GM21825 (cell line): Measurements from ENCODE around the gene ELAVL2.
"Not testable (repeated sequence)": the region's sequence is repeated elsewhere in the genome, so short reads cannot be mapped to it uniquely, and the experiment has no call there.

Experiments used
- ATAC-seq: cut with Tn5 transposase; IDR thresholded peaks from one replicate; pipeline ENCODE4 v1.9.1; 2021; ENCODE audit warnings: mild to moderate bottlenecking, moderate library complexity; ENCODE audit not compliant: unreplicated experiment

ELAVL2 gene

DNA sequence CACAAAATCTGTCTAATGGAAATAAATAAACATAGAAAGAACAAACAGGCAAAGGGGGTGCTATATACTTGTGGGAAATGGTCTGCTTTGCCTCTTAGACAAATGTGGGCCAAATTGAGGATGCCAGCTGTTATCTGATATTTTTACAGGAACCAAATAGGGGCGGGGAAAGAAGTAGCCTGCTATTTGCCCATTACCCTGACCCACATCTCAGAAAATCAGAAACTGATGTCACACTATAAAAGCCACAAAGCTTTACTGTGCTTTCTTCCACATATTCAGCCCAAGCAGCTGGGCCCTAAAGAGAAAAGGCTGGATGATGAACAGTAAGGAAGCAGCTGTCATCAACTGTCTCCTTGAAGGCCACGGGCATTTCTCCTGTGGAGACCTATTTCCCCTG is 97.3 kb downstream of the ELAVL2 start:
- ATAC-seq, result no peak

- ATAC-seq, result no peak
These were observed 100.6 kb downstream of the ELAVL2 start for GRCh38 chr9:23725279-23725946.

DNA sequence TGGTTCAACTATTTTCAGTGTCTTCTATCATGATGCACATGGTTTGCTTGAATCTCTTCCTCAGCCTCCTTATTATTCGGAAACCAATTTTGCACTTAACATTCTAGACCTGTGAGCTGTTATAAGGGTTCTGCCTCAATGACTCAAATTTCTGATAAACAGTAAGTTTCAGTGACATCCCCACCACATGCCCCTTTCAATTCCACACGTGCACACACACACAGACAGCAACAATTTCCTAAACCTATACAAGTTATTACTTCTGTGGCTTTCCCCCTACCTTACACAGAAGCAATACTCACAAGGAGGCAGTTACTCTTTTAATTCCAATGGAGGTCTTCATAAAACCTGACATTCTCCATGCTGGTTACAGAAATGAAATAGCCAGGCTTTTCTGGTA is 102.4 kb downstream of the ELAVL2 start:
- no peak for ATAC-seq

DNA sequence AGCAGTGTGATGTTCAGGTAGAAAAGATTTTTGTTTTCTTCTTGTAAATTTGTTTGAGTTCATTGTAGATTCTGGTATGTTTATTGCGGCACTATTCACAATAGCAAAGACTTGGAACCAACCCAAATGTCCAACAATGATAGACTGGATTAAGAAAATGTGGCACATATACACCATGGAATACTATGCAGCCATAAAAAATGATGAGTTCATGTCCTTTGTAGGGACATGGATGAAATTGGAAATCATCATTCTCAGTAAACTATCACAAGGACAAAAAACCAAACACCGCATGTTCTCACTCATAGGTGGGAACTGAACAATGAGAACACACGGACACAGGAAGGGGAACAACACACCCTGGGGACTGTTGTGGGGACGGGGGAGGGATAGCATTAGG is 103.0 kb downstream of the ELAVL2 start:
- not testable (repeated sequence) for ATAC-seq

DNA sequence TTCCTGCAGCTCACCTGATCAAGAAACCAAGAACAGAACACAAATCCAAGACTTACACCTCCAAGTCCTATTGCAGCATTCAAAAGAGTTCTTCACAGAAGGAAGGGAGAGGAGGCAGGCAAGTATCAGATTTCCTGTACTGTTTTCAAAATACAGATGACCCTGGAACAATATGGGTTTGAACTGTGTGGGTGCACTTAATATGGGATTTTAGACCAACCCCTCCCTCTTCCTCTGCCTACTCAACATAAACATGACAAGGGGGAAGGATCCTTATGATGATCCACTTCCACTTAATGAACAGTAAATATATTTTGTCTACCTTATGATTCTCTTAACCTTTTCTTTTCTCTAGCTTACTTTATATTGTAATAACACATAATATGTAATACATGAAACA is 104.6 kb downstream of the ELAVL2 start:
- ATAC-seq, result no peak

DNA sequence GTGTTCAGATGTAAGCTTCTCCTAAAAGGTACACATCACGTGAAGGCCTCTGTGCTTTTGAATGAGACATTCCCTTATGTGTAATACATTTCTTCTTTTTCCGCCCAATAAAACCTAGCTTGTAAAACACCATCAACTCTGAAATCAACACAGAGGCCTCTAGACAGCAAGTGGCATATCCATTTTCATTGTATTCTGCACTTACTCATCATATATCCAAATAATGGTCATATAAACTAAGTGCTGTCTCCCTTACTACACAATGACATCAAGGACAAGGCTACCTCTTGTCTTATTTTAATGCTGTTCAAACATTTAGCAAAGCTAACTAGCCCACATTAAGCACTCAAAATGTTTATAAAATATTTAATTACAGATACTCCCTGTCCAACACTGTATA is 108.5 kb downstream of the ELAVL2 start:
- ATAC-seq, result no peak

- no peak for ATAC-seq
These were observed 118.8 kb downstream of the ELAVL2 start for GRCh38 chr9:23707249-23707648.

DNA sequence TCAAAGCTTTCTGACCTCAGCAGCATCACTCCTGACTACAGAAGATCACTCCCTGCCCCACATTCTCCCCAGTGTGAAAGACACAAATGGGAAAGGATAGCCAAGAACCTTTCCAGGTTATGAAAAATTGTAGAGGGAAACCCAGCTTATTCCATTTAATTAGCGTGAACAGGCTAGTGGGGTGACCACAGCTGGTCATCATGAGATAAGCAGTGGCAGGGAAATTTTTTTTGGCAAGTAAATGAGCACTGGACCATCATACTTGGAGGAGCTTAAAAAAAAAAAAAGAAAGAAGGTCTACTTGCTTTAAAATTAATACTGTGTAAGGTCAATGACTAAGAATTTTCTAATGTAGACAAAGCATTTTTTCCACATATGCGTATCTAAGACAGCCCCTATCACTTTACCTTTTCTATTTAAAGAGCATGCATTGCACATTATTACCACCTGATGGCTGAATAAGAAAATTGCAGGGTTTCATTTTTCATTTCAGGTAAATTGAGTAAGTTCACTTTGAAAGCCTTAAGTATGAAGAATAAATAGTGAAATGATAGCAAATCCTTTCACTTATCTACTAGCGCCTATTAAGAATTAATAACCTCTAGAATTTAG is 123.6 kb downstream of the ELAVL2 start:
- ATAC-seq, result no peak

DNA sequence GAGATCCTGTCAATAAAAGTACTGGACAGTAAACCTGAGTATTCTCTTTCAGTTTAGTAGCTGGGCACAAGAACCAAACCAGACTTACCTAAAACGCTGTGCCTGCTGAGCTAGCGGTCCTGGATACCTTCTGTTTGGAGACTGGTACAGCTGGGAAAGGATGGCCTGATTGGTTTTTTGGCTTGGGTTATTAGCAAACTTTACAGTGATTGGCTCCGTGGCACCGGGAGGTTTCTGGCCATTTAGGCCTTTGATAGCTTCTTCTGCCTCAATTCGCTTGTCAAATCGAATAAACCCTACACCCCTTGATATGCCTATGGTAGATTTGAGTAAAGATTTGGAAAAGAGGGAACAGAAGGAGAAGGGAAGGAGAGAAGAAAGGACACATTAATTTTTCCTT is 124.7 kb downstream of the ELAVL2 start:
- no peak for ATAC-seq

DNA sequence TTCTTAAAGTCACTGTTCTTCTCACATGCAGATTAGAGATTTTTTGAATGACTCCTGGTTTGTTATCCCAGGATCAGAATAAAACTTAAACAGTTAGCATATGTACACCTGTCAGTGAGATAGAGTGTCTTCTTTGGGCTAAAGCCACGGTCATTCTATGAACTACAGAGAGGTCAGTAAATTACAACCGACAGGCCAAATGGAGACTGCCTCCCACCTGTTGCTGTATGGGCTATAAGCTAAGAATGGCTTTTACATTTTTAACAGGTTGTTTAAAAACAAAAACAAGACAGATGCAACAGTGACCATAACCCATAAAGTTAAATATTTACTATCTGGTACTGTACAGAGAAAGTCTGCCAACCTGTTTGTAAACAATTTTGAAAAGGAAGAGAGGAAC is 125.7 kb downstream of the ELAVL2 start:
- ATAC-seq, result no peak

- ATAC-seq, result no peak
These were observed 127.9 kb downstream of the ELAVL2 start for GRCh38 chr9:23698161-23698560.

DNA sequence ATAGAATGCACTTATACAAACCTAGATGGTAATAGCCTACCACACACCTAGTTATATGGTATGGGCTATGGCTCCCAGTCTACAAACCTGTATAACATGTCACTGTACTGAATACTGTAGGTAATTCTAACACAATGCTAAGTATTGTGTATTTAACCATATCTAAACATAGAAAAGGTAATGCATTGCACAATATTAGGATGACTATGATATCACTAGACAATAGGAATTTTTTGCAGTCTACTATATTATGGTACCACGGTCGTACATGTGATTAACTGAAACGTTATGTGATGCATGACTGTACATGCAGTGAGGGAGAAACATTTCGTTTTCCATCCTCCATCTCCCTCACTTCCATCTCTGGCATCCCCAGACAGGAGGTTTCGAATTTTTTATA is 130.5 kb downstream of the ELAVL2 start:
- no peak for ATAC-seq

DNA sequence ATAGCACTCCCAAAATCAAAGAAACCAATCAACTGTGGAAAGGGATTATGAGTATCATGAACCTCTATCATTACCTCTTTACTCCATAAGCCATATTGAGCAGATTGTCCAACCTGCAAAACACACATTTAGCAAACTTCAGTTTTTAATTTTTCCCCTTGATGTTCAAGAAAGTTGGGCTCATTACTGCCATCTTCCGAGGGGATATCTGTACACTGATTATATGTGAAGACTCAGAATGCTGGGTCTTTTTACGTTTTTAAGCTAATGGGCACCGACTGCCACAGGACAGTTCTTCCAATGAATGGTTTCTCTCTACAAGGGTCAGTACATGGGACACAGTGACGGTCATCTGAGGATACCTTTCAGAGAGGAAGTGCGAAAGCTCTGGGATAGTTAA is 132.7 kb downstream of the ELAVL2 start:
- no peak for ATAC-seq

DNA sequence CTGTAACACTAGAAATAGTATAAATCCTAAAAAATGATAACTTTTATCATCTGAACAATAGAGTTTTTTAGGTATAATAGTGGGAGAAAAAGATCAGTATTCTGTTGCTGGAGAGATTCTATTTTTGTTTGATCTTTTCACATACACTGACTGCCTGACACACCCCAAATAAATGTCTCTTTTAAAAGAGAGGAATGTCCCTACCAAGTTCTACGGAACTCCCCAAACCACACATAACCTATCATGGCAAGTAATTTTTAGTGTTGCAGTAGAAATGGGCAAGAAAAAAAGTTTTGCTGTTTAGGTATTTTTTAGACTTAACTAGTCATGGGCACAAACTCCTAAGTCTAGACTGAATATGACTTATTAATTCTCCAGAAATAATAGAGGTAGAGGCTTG is 139.1 kb downstream of the ELAVL2 start:
- ATAC-seq, result no peak

DNA sequence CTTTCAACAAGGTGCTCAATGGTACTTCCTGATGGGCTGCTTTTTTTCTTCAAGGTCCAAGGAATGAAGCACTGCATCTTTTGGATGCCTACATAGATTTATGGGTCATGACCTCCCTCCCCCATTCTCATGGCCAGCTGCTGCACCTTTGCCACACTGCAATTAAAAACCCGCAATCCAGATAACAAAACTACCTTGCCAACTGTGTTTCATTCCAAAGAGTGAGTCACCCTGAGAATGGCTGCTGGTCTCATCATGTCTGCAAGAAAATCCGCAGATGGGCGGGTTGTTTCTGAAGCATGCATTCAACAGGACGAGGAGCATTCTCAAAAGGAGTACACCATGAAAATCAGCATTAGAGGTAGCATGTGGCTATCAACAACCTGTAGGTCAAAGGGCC is 139.8 kb downstream of the ELAVL2 start:
- no peak for ATAC-seq

DNA sequence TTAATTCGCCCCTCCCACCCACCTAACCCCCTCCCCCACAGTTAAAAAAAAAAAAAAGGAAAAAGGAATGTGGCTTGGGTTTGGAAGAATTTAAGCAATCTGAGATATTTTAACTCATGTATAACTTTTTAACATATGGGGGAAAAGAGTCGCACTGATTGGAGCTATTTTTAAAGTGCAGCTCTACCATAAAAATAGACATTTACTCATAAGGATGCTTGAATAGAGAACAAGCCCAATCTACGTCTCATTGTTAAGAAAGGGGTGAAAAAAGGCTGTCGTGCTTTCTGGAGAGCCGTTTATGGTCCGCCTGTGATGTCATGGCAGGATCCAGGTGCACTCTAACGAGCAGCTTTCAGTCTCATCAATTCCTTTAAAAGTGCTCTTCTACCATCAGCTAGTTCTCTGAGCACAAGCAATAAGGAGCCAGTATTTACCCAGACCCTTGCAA is 142.4 kb downstream of the ELAVL2 start:
- ATAC-seq, result no peak

DNA sequence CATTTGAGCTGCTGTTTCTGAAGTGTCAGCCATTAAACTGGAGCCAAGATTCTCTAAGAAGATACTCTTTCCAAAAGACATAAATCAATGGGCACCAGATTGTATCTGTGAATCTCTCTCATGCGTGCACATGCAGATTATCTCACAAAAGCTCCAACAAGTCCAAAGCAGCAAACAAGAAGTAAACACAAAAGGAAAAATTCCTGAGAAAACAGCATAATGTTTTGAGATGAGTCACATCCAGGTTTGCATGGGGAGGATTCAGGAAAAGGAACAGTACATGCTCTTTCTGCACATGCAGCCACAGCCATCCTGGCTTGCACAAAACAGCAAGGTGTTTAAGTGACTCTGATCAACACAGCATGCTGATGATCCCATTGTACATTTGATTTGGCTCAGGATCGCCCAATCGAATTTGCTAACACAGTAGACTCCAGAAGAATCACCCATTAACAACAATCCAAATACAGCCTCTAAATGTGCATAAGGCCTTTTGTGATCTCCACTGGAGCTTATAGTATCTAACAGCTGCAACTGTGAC is 143.1 kb downstream of the ELAVL2 start:
- ATAC-seq, result no peak

GRCh38 chr9:23682352-23682751 is 143.7 kb downstream of the ELAVL2 start:
- ATAC-seq, result no peak

GRCh38 chr9:23677446-23677845 is 148.6 kb downstream of the ELAVL2 start:
- no peak for ATAC-seq

DNA sequence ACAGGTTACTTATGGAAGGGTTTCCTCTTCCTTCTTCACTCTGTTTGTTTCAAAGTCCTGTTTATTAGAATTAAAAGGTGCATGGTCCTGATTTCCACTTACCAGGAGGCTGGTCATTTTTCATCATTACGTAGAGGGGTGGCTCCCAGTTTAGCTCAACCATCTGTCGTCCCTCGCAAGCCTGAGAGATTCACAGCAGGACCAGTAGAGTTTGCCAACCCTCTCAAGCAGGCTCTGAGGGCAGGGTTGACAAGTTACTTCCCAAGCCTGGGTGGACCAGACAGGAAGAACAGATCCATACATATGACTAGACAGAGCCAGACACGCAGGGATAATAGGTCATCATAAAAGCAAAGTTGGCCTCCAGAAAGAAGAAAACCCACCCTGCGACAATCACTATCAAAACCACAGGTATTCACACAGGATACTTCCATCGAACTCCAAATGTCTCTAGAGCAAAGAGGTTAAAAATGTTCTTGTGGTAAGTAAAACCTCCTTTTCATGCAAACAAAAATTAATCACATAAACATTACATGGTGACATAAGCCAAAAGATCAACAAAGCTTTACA is 151.9 kb downstream of the ELAVL2 start:
- ATAC-seq, result no peak

DNA sequence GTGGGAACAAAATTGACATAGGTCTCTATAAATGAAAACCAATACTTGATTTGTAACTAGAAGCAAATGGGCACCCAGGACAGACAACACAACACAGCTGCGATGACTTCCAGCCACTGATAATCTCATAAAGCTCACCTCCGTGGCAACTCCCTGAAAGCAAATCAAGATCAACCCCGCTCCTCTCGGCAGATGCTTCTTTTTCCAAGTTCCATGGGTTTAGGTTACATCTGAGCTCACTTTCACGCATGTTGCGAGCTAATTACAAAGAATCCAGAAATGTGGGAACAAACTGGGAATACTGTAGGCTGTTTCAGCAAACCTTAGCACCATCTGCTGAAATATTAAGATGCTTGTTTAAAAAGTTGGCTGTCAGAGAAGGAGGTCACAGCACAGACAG is 153.9 kb downstream of the ELAVL2 start:
- ATAC-seq, result no peak

DNA sequence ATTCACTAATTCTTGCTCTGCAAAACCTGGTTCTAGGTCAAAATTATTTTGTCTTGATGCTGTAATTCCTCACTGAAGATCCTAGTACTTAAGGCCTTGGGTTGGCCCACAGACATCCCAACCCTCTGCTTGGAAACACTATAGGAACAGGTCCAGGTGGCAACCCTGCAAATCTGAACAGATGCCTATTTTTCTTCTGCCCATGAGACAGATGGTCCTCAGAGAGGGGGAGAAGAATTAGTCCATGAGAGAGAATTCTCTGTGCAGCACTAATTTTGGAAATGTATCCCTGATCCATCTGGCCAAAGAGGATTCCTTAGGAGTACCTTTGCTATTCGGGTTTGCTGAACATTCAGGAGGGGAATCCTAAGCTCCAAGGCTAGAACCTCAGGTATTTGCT is 156.3 kb downstream of the ELAVL2 start:
- no peak for ATAC-seq
